GM18517 (cell line): ENCODE results near the gene TMEM63A.
"Not testable (repeated sequence)": the region's sequence is repeated elsewhere in the genome, so short reads cannot be mapped to it uniquely, and the experiment has no call there.

Experiments
- ATAC-seq: cut with Tn5 transposase; IDR thresholded peaks from one replicate; pipeline ENCODE4 v1.9.1; 2021; ENCODE audit warnings: mild to moderate bottlenecking, moderate library complexity; ENCODE audit not compliant: unreplicated experiment

The TMEM63A gene

DNA sequence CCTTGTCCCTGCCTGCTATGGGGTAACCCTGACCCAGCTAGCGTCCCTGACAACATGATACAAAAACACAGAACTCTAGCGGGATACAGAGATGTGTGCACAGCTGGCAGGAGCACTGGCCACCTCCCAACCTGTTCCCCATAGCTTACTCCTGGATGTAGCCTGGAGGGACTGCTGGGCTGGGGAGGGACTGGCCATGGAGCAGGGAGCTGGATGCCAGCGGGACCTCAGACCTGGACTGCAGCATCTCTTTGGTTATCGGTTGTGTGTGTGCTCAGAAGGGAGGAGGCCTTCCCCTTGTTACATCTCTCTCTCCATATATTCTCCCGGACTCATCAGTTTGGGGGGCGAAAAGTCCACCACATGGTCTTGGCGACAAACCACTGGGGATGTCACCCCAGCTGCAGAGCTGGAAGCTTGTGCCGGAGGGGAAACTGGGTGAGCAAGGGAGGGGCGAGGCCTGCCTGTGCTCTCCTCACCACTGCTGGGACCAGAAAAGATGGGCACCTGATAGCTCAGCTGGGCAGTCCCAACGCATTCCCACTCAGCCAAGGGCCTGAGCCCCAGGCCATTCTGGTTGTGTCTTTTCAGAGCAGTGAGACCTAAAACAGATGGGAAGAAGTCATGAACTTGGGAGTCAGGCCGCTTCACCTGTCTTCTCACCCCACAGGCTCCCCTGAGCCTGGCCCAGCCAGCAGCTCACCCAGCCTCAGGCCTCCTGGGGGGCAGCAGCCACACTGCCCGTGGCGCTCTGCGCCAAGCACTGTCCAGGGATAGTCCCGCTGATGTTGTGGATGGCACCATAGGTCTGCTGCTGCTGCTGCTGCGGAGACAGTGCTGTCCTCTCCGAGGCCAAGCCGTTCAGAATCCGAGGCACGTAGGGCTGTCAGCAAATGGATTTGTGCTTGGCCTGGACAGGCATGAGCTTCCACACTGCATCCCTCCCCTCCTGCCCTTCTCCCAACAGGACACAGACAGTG, 35.6 kb downstream of the TMEM63A start:
- no peak for ATAC-seq

DNA sequence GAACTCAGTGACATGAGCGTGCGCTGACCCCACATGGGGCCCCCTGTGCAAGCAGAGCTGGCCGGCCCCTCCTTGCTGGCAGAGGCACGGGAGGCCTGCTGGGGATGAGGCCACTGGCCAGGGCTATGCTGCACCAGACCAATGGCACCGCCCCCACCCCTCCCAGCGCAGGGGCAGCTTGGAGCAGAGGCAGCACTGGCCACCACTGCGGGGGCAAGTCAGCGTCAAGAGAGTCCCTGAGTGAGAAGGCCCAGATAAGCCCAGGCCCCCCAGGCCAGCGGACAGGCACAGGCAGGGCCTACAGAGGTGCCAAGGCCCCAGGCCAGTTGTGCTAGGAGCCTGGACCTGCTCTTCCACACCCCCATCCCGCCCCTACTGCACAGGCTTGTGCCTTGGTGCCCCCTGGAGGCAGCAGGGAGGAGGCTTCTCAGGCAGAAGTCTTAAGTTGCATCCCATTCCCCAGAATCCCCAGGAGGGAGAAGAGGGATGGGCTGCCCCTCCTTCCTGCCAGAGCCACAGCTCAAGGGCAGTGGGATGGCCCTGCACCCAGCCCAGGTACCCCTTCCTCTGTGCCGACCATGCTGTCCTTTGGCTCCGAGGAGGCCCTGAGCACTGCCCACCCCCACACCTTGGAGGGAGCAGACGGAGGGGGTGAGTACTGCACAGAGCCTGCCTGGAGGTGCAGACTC, 36.5 kb downstream of the TMEM63A start:
- ATAC-seq: no peak

DNA sequence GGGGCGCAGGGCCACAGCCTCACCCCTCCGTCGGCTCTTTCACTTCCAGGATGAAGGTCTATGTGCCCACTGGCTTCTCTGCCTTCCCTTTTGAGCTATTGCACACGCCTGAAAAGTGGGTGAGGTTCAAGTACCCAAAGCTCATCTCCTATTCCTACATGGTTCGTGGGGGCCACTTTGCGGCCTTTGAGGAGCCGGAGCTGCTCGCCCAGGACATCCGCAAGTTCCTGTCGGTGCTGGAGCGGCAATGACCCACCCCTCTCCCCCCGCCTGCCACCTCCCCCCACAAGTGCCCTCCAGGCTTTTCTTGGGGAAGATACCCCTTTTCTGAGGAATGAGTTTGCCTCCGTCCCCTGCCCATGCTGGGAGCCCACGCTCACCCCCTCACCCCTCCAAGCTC, 37.1 kb downstream of the TMEM63A start:
- no peak for ATAC-seq

DNA sequence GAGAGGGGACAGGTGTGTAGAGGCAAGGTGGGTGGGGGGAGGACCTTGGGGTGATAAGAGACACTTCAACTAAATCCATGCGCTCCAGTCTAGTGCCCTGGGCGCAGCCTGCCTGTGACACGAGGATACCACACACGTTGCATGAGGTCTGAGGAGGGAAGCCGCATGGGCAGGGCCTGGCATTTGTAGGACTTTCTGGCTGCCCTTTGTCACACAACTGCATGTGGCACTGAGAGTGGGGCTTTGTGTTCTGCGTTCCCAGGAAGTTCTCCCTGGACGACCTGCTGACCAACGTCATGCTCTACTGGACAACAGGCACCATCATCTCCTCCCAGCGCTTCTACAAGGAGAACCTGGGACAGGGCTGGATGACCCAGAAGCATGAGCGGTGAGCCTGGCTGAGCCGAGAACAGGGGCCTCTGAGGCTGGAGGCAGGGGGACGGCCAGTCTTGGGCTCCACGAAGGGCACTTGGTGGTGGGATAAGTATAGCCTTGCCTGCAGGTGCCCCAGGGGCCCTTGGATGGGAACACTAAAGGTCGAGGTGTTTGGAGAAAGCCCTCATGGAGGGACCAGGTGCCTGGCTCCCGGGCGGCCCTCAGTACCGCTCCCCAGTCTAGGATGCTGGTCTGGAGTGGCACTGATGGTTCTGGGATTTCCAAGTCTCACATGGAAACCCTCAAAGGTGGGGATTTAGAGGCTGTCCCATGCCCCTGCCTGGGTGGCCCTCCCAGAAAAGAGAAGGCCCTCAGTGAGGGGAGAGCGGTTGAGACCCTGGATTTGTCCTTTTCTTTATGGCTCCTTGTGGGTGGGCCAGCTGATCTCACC, 37.7 kb downstream of the TMEM63A start:
- ATAC-seq: no peak

DNA sequence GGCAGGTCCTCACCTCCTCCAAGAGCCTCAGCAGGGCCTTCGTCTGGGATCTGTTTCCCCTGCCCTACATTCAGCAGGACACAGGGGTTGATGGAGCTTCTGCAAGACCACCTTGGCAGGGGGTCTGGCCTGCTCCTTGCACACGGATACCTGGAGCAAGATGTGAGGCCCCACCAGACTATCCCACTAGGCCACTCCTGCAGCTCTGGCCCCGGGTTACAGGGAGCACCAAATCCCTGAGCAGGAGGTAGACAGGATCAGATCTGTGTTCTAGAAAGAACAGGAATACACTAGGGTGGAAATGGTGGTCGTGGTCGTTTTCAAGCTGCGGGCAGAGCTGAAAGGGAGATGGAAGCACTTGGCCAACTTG, 38.8 kb downstream of the TMEM63A start:
- ATAC-seq: no peak

DNA sequence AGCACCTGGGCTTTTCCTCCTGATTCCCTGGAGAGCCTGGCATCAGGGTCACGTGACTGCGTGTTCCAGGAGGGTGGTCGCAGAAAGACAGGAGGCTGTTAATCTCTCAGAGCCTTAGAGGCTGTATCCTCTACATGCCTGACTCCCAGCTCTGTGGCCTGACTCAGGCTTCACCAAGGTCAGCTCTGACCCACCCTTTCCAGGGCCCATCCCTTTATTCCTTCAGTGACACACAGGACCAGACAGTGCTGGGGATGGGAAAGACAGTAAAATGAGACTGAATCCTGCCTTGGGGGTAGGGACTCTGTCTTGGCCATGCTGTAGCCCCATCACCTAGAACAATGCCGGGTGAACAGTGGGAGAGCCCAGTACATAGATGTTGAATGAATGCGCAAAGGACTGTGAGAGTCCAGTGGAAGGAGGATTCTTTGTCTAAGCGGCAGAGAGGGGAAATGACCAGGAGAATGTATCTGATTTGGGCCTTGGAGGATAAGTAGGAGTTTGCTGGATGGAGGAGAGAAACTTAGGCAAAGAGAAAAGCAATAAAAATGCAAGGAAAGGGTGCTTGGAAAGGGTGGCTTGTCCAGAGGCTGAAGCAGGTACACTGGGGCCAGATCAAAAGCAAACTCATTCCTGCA, 39.3 kb downstream of the TMEM63A start:
- no peak for ATAC-seq

DNA sequence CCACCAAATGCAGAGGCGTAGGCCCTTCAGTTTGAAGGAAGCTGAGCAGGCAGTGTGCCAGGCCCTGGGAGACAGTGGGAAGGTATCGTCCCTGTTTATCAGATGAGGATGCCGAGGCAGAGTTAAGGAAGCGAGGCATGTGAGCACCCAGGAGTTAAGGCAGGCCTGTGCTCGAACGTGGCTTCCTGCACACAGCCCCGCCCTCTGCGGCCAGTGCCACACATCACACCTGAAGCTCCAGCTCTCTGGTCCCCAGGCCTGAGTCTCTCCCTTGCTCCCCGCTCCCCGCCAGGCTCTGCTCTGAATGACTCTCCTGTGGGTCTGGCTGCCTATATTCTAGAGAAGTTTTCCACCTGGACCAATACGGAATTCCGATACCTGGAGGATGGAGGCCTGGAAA, 40.1 kb downstream of the TMEM63A start:
- no peak for ATAC-seq

DNA sequence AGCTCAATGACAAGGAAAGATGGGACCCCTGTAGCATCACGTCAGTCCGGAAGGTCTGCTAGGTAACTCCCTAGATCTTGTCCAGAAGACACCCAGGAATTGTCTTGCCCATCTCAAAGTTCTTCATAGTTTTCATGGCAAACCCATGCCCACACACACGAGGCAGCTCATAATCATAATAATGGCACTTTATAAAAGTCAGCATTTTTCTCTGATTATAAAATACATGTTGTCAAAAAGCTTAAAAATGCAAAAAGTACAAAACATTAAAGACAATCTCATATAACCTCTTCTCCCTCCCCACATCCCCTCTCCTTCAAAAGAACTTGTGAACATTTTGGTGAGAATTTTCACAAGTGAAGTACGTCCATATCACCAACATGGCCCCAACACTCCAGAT, 41.5 kb downstream of the TMEM63A start:
- ATAC-seq: no peak

DNA sequence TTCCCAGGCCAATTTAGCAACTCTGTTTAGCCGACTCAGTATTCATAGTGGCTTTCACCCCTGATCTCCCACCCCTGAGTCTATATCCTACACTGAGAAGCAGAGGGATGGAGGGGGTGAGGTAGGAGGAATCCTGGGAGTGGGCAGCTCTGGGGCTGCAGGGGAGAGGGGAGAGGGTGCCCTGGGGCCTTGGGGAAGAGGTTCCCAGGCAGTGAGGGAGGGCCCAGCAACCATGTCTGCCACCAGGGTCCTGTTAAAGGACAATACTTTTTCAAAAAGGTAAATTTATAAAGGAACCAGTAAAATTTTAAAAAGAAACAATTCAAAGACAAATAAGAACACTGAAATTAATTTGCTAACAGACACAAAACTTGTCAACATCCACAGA, 42.0 kb downstream of the TMEM63A start:
- no peak for ATAC-seq

DNA sequence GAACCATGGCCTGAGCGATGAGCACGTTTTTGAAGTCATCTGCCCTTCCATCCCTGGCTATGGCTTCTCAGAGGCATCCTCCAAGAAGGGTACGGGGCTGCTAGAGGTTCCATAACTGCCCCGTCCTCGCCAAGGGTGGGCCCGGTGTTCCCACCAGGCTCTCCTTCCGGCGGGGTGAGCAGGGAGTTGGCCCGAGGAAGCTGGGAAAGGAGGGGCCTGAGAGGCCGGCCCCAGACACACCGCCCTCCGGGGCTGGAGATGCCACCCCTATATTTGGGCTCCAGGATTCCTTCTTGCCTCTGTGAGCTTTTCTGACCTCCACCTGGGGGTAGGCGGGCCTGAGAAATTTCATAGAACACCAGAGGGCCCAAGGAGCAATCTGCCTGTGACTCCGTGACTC, 43.4 kb downstream of the TMEM63A start:
- no peak for ATAC-seq

DNA sequence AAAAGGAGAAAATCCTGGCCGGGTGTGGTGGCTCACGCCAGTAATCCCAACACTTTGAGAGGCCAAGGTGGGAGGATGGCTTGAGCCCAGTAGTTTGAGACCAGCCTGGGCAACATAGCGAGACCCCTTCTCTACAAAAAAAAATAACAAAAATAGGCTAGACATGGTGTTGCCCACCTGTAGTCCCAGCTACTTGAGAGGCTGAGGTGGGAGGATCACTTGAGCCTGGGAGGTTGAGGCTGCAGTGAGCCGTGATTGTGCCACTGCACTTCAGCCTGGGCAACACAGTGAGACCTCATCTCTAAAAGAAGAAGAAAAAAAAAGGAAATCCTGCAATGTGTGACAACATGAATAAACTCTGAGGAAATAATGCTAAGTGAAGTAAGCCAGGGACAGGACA, 45.9 kb downstream of the TMEM63A start:
- not testable (repeated sequence) for ATAC-seq

DNA sequence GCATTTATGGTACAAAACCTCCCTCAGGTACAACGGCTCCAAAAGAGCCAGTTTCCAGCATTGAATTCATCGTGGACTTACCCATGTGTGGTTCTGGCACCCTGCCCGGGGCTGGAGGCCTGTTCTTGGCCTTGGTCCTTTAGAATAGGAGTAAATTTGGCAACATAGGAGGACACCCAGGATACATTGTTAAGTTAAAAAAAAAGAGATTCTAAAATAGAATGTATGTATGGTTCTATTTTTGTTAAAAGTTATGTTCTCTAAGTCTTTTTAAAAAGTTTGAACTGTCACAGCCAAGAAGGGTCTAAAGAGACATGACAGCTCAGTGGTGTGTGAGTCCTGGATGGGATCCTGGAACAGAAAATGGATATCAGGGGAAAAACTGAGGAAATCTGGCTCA, 46.3 kb downstream of the TMEM63A start:
- ATAC-seq: no peak

DNA sequence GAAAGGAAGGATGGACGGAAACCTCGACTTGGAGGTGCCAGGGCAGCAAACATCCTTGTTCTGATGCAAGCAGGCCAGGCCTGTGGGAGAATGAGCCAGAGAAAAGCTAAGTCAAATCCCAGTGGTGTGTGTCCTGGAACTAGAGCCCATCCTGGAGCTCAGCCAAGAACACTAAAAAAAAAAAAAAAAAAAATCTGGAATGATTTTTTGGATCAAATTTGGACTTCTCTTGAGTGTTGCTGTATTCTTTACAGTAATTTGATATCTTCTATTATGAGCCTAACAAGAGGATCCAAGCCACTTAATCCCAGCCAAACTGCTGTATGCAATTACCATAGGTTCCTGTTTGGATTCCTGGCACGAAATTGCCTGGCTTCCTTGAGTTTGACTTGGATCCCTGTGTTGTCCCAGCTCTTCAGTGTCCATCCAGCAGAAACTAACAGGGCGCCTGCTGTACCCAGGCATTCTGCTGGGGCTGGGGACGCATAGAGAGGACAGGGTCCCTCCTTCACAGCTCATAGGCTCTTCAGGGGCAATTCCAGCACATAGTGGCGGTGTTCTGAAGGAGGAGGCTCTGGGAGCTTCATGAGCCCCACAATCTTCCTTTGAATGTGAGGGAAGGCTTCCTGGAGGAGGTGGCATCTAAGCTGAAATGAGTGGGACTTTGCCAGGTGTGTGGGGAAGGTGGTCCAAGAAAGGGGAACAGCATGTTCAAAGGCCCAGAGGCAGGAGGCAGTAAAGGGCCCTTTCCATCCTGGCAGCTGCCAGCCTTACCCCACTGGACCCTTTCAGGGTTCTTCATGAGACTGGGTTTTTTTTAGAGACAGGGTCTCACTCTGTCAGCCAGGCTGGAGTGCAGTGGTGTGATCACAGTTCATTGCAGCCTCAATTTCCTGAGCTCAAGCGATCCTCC, 47.5 kb downstream of the TMEM63A start:
- ATAC-seq: no peak

DNA sequence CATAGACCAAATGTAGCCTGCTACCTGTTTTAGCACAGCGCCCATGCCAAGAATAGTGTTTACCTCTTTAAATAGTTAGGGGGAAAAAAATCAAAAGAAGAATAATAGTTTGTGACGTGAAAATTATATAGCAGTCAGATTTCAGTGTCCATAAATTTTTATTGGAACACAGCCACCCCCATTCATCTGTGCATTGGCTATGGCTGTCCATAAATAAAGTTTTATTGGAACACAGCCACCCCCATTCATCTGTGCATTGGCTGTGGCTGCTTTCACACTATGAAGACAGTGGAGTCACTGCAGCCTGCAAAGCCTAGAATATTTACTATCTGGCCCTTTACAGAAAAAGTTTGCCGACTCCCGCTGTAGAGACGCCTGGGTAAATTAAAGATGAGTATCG, 51.3 kb downstream of the TMEM63A start:
- no peak for ATAC-seq

DNA sequence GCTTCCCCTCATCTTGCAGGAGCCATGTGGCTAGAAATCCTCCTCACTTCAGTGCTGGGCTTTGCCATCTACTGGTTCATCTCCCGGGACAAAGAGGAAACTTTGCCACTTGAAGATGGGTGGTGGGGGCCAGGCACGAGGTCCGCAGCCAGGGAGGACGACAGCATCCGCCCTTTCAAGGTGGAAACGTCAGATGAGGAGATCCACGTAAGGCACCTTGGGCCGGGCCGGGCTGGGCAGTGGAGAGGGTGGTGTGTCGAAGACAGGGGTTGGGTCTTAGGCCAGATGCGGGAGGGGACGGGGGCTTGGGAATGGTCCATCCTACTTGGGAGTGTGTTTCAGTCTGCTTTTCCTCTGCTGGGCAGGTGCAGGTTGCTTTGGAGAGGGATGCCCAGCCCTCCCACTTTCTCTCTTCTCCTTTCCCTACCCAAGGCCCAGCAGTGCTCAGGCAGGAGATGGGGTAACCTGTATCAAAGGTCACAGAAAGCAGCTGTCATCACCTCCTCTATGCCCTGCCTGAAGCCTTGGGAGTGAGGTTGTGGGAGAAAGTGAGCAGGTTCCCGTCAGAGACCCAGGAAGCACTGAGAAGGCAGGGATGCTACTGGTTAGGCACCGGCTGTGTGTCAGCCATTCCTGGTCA, 53.4 kb downstream of the TMEM63A start:
- ATAC-seq: no peak

DNA sequence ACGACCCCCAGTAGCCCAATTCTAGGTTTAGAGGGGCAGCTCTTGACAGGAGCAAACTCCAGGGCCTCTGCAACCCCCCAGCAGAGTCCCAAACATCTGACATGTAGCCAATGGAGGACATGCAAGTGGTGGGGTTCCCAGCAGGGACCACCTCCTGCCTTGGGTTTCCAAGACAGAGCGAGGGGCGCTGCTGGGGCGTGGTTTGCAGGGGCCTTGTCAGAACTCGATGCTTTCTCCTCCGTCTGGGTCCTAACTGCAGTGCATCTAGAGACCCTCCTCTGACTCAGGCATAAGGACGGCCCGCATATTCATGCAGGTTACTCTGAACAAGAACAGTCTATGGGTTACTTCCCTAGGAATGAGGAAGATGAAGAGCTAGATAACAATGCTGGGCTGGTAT, 55.1 kb downstream of the TMEM63A start:
- no peak for ATAC-seq

DNA sequence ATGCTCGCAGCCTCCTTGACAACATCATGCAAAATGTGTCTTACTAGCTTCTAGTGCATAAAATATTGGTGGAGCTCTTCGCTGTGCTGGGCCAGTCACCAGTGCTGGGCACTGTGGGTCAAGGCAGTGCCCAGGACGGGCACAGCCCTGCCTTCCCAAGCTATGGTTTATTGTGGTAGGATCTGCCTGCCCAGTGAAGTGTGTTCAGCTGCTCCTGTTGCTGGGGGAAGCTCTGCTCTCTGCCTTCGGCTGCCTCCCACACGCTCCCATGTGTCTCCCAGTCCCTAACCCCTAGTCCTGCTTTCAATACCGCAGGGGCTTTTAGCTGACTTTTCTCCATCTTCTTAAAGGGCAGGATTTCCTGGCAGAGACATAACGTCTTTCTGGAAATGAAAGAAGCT, 56.6 kb downstream of the TMEM63A start:
- ATAC-seq: no peak

DNA sequence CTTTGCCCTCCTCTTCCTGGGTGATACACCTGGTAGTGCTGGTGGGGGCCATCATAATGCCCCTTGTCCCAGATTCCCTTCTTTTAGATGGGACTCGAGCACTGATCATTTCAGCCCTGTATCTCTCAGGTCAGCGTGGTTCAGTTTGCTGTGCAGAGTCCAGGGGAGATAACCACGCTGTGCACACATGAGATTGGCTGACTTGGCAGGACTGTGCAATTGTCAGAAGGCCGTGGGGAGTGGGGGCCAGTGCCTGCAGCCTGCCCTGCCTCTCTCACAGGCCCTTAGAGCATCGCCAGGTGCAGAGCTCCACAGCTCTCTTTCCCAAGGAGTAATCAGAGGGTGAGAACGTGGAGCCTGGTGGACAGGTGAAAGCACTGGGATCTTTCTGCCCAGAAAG, 57.1 kb downstream of the TMEM63A start:
- ATAC-seq: no peak

DNA sequence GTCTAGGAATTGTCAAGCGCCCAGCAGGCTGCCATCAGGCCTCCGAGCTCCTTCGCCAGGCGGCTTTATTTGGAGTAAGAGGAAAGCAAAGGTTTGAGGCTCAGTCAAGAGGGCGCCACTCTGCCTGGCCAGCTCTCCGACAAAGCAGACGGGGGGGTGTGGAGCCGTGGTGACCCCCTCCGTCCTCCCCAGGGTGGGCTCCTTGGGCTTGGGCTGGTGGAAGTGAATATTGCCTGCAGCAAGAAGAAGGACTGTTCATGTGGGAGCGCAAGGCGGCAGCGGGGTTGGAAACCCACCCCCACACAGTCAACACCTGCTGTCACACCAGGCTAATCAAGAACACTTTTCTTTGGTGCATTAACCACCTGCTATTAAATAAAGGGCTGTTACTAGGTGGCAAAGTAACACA, 57.6 kb downstream of the TMEM63A start:
- no peak for ATAC-seq
